Panc1 (cell line): ENCODE results near the gene SLC45A1. TPM values are rescaled to one million over a fixed set of nuclear protein-coding genes. Genes with fewer than 3 reads are reported as not detected.

Source experiments
- ATAC-seq: fragments of 200-7000 bp; cut with Tn5 transposase; 2 replicates; pipeline ENCODE4 v1.9.1; 2020; ENCODE audit warnings: mild to moderate bottlenecking, moderate library complexity
- BruUV-seq: library from RNA; stranded (reverse); fragments of 400-500 nt; replicated peaks from 2 replicates; lab custom pipeline; 2021; lab: Mats Ljungman, UMichigan
- CTCF ChIA-PET: fragments of 300-600 bp; sonication (Branson Sonifier 250); formaldehyde crosslinking; loops from one replicate; lab custom pipeline; 2022; ENCODE audit warnings: antibody characterized with exemption; lab: Charles Lee
- POLR2A ChIA-PET: fragments of 300-600 bp; sonication (Branson Sonifier 250); formaldehyde crosslinking; loops from one replicate; lab custom pipeline; 2022; ENCODE audit warnings: antibody characterized with exemption; lab: Charles Lee
- DNase-seq: peaks from one replicate; pipeline ENCODE4 v3.0.0-alpha.2; 2010; ENCODE audit warnings: low read depth, low spot score
- H3K27ac ChIP-seq: 2 replicates; pipeline ENCODE4 v1.5.1; 2011; ENCODE audit warnings: mild to moderate bottlenecking, low read length, inconsistent platforms
- H3K27me3 ChIP-seq: fragments of 200-500 bp; sonication (Bioruptor generic); 2 replicates; pipeline ENCODE4 v1.6.0; 2014; ENCODE audit warnings: low read length, inconsistent platforms; ENCODE audit not compliant: control insufficient read depth, insufficient read depth
- H3K36me3 ChIP-seq: fragments of 200-500 bp; sonication (Bioruptor generic); 2 replicates; pipeline ENCODE4 v1.5.1; 2014; ENCODE audit warnings: inconsistent platforms, mild to moderate bottlenecking, low read length, moderate library complexity; ENCODE audit not compliant: control insufficient read depth, insufficient read depth
- H3K4me1 ChIP-seq: 2 replicates; pipeline ENCODE4 v1.5.1; 2011; ENCODE audit warnings: inconsistent platforms, mild to moderate bottlenecking, low read length, moderate library complexity; ENCODE audit not compliant: control insufficient read depth, insufficient read depth
- H3K4me3 ChIP-seq, 2 experiments: 2 replicates each; pipeline ENCODE4 v1.5.1; 2011 to 2012; ENCODE audit warnings: low read depth in 2 of 2, low read length in 2 of 2, mild to moderate bottlenecking in 2 of 2, inconsistent platforms in 1 of 2, moderate library complexity in 1 of 2
- H3K9me3 ChIP-seq: fragments of 200-500 bp; sonication (Bioruptor generic); 2 replicates; pipeline ENCODE4 v1.5.1; 2014; ENCODE audit warnings: low read depth, mild to moderate bottlenecking, inconsistent platforms, low read length, moderate library complexity; ENCODE audit not compliant: control insufficient read depth, insufficient read depth
- POLR2AphosphoS5 ChIP-seq: IDR thresholded peaks from 2 replicates; pipeline ENCODE4 v1.6.1; 2012; ENCODE audit warnings: mild to moderate bottlenecking, low read depth, low read length, moderate library complexity
- SIN3A ChIP-seq: IDR thresholded peaks from 2 replicates; pipeline ENCODE4 v1.6.1; 2012; ENCODE audit warnings: low read depth, mild to moderate bottlenecking, low read length, moderate library complexity, borderline replicate concordance; ENCODE audit not compliant: insufficient read depth
- TCF7L2 ChIP-seq: IDR thresholded peaks from 2 replicates; pipeline ENCODE4 v1.6.1; 2011; ENCODE audit warnings: mild to moderate bottlenecking, low read depth, low read length, inconsistent platforms
- in situ Hi-C: cut with HindIII; loops from 2 replicates; pipeline ENCODE4 v1.10.0; 2016; ENCODE audit warnings: low sequenced_read_pairs, low pct_unique_long_range_greater_than_20kb
- intact Hi-C: fragments of 100-400 bp; cut with micrococcal nuclease; formaldehyde crosslinking; loops from one replicate; pipeline ENCODE4 v1.10.0; 2022; ENCODE audit not compliant: unreplicated experiment
- total RNA-seq: library from RNA; stranded (reverse); gene quantifications from one replicate; pipeline ENCODE4 v1.2.1, GENCODE V29; 2021; ENCODE audit not compliant: unreplicated experiment
- TF ChIP-seq, protein P1 (sequence below), 2 experiments: IDR thresholded peaks; 2 replicates each; pipeline ENCODE4 v1.6.1; 2011 to 2012; ENCODE audit warnings: low read depth in 2 of 2, control low read depth in 1 of 2, low read length in 1 of 2, mild to moderate bottlenecking in 1 of 2, moderate library complexity in 1 of 2; ENCODE audit not compliant: insufficient read depth in 1 of 2
- TF ChIP-seq, protein P2 (sequence below): fragments of 450-650 bp; IDR thresholded peaks from 2 replicates; pipeline ENCODE4 v1.5.1; 2017; ENCODE audit warnings: mild to moderate bottlenecking

SLC45A1 gene
- total RNA-seq, 1 experiment from 2014 or later, result 11.3 TPM

DNA sequence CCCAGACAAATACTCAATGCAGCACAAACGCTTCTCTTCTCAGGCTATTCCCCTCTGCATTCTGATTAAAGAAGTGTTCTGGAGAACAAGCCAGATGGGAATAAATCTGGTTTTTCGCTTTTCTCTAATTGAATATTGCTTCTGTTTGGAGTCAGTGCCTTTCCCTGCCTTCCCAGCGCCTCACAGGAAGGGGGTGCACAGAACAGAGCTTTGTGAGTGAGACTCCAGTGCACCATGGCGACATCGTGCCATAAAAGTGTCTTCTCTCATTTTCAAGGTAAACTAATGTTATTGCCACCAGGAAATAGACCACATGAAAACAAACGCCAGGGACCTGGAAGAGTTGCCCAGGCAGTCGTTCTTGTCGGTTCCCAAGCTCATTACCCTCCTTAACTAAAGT, 43.6 kb upstream of the SLC45A1 start:
- no peak for ATAC-seq
- TF ChIP-seq, protein P1, sequence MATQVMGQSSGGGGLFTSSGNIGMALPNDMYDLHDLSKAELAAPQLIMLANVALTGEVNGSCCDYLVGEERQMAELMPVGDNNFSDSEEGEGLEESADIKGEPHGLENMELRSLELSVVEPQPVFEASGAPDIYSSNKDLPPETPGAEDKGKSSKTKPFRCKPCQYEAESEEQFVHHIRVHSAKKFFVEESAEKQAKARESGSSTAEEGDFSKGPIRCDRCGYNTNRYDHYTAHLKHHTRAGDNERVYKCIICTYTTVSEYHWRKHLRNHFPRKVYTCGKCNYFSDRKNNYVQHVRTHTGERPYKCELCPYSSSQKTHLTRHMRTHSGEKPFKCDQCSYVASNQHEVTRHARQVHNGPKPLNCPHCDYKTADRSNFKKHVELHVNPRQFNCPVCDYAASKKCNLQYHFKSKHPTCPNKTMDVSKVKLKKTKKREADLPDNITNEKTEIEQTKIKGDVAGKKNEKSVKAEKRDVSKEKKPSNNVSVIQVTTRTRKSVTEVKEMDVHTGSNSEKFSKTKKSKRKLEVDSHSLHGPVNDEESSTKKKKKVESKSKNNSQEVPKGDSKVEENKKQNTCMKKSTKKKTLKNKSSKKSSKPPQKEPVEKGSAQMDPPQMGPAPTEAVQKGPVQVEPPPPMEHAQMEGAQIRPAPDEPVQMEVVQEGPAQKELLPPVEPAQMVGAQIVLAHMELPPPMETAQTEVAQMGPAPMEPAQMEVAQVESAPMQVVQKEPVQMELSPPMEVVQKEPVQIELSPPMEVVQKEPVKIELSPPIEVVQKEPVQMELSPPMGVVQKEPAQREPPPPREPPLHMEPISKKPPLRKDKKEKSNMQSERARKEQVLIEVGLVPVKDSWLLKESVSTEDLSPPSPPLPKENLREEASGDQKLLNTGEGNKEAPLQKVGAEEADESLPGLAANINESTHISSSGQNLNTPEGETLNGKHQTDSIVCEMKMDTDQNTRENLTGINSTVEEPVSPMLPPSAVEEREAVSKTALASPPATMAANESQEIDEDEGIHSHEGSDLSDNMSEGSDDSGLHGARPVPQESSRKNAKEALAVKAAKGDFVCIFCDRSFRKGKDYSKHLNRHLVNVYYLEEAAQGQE (IDR thresholded peaks at IDR 0.05; ENCODE audit: insufficient read depth in 1 of 2, low read depth in 2 of 2, low read length in 1 of 2), result no peak
- TF ChIP-seq POLR2AphosphoS5, result no peak
- TF ChIP-seq, protein P2, sequence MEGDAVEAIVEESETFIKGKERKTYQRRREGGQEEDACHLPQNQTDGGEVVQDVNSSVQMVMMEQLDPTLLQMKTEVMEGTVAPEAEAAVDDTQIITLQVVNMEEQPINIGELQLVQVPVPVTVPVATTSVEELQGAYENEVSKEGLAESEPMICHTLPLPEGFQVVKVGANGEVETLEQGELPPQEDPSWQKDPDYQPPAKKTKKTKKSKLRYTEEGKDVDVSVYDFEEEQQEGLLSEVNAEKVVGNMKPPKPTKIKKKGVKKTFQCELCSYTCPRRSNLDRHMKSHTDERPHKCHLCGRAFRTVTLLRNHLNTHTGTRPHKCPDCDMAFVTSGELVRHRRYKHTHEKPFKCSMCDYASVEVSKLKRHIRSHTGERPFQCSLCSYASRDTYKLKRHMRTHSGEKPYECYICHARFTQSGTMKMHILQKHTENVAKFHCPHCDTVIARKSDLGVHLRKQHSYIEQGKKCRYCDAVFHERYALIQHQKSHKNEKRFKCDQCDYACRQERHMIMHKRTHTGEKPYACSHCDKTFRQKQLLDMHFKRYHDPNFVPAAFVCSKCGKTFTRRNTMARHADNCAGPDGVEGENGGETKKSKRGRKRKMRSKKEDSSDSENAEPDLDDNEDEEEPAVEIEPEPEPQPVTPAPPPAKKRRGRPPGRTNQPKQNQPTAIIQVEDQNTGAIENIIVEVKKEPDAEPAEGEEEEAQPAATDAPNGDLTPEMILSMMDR, result no peak
- TF ChIP-seq TCF7L2, result no peak
- no peak for TF ChIP-seq SIN3A
- no TSS peak for BruUV-seq
- Histone ChIP-seq H3K36me3 (no peaks in the 10 kb centered on the region), H3K27me3 (no peaks in the 10 kb centered on the region), H3K4me3 (no peak overlapping the region), H3K9me3 (no peaks in the 10 kb centered on the region), H3K4me1 (peaks cover 11% of the 10 kb centered on the region), H3K27ac (peak overlapping the region; percentile 73)
- DNase-seq, result no peak
- ChIA-PET CTCF (interaction anchor here (0.6 kb wide), 1 partner anchor 62 kb away, joined by 3 read pairs; no protein-coding TSS in a partner anchor), POLR2A (no interaction called here)
- in situ Hi-C loops (no loop called here), intact Hi-C loops (no loop called here)

DNA sequence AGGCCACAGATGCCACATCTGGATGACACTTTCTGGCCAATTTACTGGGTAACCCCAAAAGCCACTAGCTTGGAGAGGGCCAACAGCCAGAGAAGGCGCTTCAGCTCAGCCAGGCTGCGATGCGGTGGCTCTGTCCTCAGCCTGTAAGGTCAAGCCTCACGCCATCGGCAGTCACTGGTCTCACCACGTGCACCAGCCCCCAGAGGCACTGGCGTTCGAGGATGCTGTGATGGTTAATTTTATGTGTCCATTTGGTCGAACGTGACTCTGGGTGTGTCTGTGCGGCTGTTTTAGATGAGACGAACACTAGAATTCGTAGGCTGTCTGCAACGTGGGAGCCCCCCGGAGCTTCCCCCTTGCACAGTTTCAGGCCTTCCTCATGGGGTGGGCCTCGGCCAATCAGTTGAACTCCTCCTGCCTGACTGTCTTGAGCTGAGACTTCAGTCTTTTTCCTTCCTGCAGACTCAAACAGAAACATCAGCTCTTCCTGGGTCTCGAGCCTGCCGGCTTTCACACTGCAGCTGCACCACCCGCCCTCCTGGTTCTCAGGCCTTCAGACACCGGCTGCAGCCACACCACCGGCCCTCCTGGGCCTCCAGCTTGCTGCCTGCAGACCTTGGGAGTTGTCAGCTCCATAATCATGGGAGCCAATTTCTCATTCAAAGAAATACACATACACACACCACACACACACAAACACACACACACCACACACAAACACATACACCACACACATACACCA, 41.6 kb upstream of the SLC45A1 start:
- TF ChIP-seq TCF7L2, result no peak
- TF ChIP-seq, protein P2, result no peak
- TF ChIP-seq SIN3A, result no peak
- no peak for TF ChIP-seq POLR2AphosphoS5
- TF ChIP-seq, protein P1 (IDR thresholded peaks at IDR 0.05; ENCODE audit: insufficient read depth in 1 of 2, low read depth in 2 of 2, low read length in 1 of 2), result no peak
- H3K9me3 ChIP-seq, result no peaks in the 10 kb centered on the region
- no peak overlapping the region for H3K4me3 ChIP-seq
- no peaks in the 10 kb centered on the region for H3K36me3 ChIP-seq
- in situ Hi-C loops (no loop called here), intact Hi-C loops (no loop called here)
- BruUV-seq, result no TSS peak
- ATAC-seq, result peak; percentile 81
- ChIA-PET CTCF (interaction anchor here (0.6 kb wide), 2 partner anchors 28 to 286 kb away, joined by 3 to 8 read pairs; no protein-coding TSS in a partner anchor), POLR2A (interaction anchor here (0.6 kb wide), 1 partner anchor 222 kb away, joined by 10 read pairs; no protein-coding TSS in a partner anchor)
- H3K27ac ChIP-seq, result peak overlapping the region; percentile 62
- DNase-seq, result no peak
- H3K4me1 ChIP-seq, result peaks cover 7% of the 10 kb centered on the region
- no peaks in the 10 kb centered on the region for H3K27me3 ChIP-seq
